GM23338 (cell line): ENCODE measurements around the gene NANS. TPM values are rescaled to one million over a fixed set of nuclear protein-coding genes. Genes with fewer than 3 reads are reported as not detected.

Source experiments
- ATAC-seq: fragments of 200-7000 bp; cut with Tn5 transposase; 3 replicates; pipeline ENCODE4 v1.9.1; 2020
- DNase-seq: peaks from one replicate; pipeline ENCODE4 v3.0.0-alpha.2; 2015; ENCODE audit warnings: low spot score
- H2AFZ ChIP-seq: fragments of 200-600 bp; sonication (generic); 2 replicates; pipeline ENCODE4 v1.8.0; 2016; ENCODE audit warnings: antibody characterized with exemption, mild to moderate bottlenecking, moderate library complexity
- H3F3A ChIP-seq: fragments of 200-600 bp; sonication (generic); replicated peaks from 2 replicates; pipeline ENCODE4 v1.8.0; 2017; ENCODE audit warnings: antibody characterized with exemption, mixed run types, low read depth
- H3K27ac ChIP-seq: fragments of 200-600 bp; sonication (generic); 2 replicates; pipeline ENCODE4 v1.6.1; 2016; ENCODE audit warnings: low read depth
- H3K27me3 ChIP-seq: fragments of 200-600 bp; sonication (generic); 2 replicates; pipeline ENCODE4 v1.8.0; 2016; ENCODE audit warnings: mild to moderate bottlenecking, mixed run types, moderate library complexity; ENCODE audit not compliant: insufficient read depth
- H3K36me3 ChIP-seq: fragments of 200-600 bp; sonication (generic); 2 replicates; pipeline ENCODE4 v1.8.0; 2016; ENCODE audit warnings: mild to moderate bottlenecking; ENCODE audit not compliant: insufficient read depth
- H3K4me1 ChIP-seq: fragments of 200-600 bp; sonication (generic); 2 replicates; pipeline ENCODE4 v1.8.0; 2016; ENCODE audit warnings: mild to moderate bottlenecking, moderate library complexity; ENCODE audit not compliant: insufficient read depth
- H3K4me2 ChIP-seq: fragments of 200-600 bp; sonication (generic); 2 replicates; pipeline ENCODE4 v1.7.1; 2017; ENCODE audit warnings: mixed run types
- H3K4me3 ChIP-seq: fragments of 200-600 bp; sonication (generic); 2 replicates; pipeline ENCODE4 v1.6.1; 2016; ENCODE audit warnings: mixed run types
- H3K79me2 ChIP-seq: fragments of 200-600 bp; sonication (generic); replicated peaks from 2 replicates; pipeline ENCODE4 v1.8.0; 2017; ENCODE audit warnings: mild to moderate bottlenecking; ENCODE audit not compliant: insufficient read depth
- H3K9me2 ChIP-seq: fragments of 200-600 bp; sonication (generic); 2 replicates; pipeline ENCODE4 v1.8.0; 2017; ENCODE audit not compliant: insufficient read depth
- H4K20me1 ChIP-seq: fragments of 200-600 bp; sonication (generic); replicated peaks from 2 replicates; pipeline ENCODE4 v1.8.0; 2017; ENCODE audit warnings: mild to moderate bottlenecking; ENCODE audit not compliant: insufficient read depth
- H3K27ac Mint-ChIP-seq: 2 replicates; pipeline ENCODE4 v1.8.0; 2020; ENCODE audit warnings: inconsistent platforms, mild to moderate bottlenecking, moderate library complexity, mixed read lengths
- H3K27me3 Mint-ChIP-seq: 3 replicates; pipeline ENCODE4 v1.8.0; 2022; ENCODE audit warnings: low read depth, mild to moderate bottlenecking, moderate library complexity, mixed read lengths, inconsistent platforms; ENCODE audit not compliant: insufficient read depth, poor library complexity
- H3K36me3 Mint-ChIP-seq: 3 replicates; pipeline ENCODE4 v1.8.0; 2021; ENCODE audit warnings: low read depth, mild to moderate bottlenecking, inconsistent platforms, moderate library complexity, mixed read lengths
- H3K4me1 Mint-ChIP-seq: 3 replicates; pipeline ENCODE4 v1.8.0; 2020; ENCODE audit warnings: mild to moderate bottlenecking, inconsistent platforms, mixed read lengths
- H3K4me3 Mint-ChIP-seq: 3 replicates; pipeline ENCODE4 v1.8.0; 2021; ENCODE audit warnings: moderate library complexity, mild to moderate bottlenecking, inconsistent platforms, mixed read lengths
- H3K9me3 Mint-ChIP-seq: 3 replicates; pipeline ENCODE4 v1.8.0; 2020; ENCODE audit warnings: moderate library complexity, mild to moderate bottlenecking, inconsistent platforms, mixed read lengths
- EZH2 ChIP-seq: fragments of 200-600 bp; sonication (generic); IDR thresholded peaks from one replicate; pipeline ENCODE4 v1.8.0; 2017; ENCODE audit warnings: antibody characterized with exemption, mild to moderate bottlenecking, low read depth; ENCODE audit not compliant: unreplicated experiment
- JUNB ChIP-seq: IDR thresholded peaks from one replicate; pipeline ENCODE4 v1.6.1; 2016; ENCODE audit warnings: antibody characterized with exemption; ENCODE audit not compliant: unreplicated experiment
- NANOG ChIP-seq: IDR thresholded peaks from 2 replicates; pipeline ENCODE4 v1.6.1; 2016; ENCODE audit warnings: antibody characterized with exemption, borderline replicate concordance
- STAT1 ChIP-seq: IDR thresholded peaks from one replicate; pipeline ENCODE4 v1.6.1; 2016; ENCODE audit warnings: antibody characterized with exemption; ENCODE audit not compliant: unreplicated experiment
- ZNF114 ChIP-seq: fragments of 250-450 bp; sonication (Bioruptor Pico); IDR thresholded peaks from 2 replicates; pipeline ENCODE4 v1.5.0; 2020; ENCODE audit warnings: mild to moderate bottlenecking, moderate library complexity
- polyA plus RNA-seq: library from polyadenylated mRNA; unstranded; fragments of >200 nt; fragmentation: Nextera tagmentation; extraction: Ambion mirVana; gene quantifications from 2 replicates; pipeline ENCODE4 v1.2.1, GENCODE V29; 2016
- total RNA-seq: library from RNA; depleted of rRNA; stranded (reverse); fragments of >200 nt; shearing (Covaris generic); gene quantifications from 2 replicates; pipeline ENCODE4 v1.2.3, GENCODE V29; 2014
- TF ChIP-seq, protein P1 (sequence below): IDR thresholded peaks from one replicate; pipeline ENCODE4 v1.6.1; 2018; ENCODE audit warnings: antibody characterized with exemption; ENCODE audit not compliant: unreplicated experiment
- TF ChIP-seq, protein P2 (sequence below): IDR thresholded peaks from 2 replicates; pipeline ENCODE4 v1.6.1; 2016; ENCODE audit warnings: antibody characterized with exemption
- TF ChIP-seq, protein P3 (sequence below): fragments of 250-450 bp; sonication (Bioruptor Pico); IDR thresholded peaks from 2 replicates; pipeline ENCODE4 v1.5.0; 2020; ENCODE audit warnings: mild to moderate bottlenecking, moderate library complexity

NANS gene
- total and polyA plus RNA-seq, 2 experiments from 2014 or later, result 67.3 to 77.4 TPM

DNA sequence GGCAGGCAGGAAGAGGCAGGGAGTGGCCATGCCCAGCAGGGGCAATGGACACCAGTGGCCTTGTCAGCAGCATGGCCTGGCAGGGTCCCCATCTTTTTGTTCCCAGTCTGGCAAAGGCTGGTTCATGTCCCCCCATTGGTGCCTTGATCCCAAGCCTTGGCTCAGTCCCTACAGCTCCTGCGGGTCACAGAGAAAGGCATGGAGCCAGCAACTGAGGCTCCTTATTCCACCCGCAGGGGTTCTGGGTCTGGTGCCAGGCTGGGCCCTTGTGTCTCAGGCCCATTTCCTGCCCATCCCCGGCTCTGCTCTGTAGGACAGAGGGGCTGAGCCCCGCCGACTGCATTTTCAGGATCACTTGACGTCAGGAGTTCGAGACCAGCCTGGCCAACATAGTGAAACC lies 48.5 kb downstream of the NANS start:
- H3K27ac Mint-ChIP-seq, result no peak overlapping the region
- H3K79me2 ChIP-seq, result peaks cover 5% of the 10 kb centered on the region; the same call in 1 of the 2 replicates
- H4K20me1 ChIP-seq, result no peaks in the 10 kb centered on the region
- H3K4me2 ChIP-seq, result no peak overlapping the region
- TF ChIP-seq ZNF114 (CRISPR knock-in tag) (no peak), STAT1 (no peak)
- TF ChIP-seq, protein P1, sequence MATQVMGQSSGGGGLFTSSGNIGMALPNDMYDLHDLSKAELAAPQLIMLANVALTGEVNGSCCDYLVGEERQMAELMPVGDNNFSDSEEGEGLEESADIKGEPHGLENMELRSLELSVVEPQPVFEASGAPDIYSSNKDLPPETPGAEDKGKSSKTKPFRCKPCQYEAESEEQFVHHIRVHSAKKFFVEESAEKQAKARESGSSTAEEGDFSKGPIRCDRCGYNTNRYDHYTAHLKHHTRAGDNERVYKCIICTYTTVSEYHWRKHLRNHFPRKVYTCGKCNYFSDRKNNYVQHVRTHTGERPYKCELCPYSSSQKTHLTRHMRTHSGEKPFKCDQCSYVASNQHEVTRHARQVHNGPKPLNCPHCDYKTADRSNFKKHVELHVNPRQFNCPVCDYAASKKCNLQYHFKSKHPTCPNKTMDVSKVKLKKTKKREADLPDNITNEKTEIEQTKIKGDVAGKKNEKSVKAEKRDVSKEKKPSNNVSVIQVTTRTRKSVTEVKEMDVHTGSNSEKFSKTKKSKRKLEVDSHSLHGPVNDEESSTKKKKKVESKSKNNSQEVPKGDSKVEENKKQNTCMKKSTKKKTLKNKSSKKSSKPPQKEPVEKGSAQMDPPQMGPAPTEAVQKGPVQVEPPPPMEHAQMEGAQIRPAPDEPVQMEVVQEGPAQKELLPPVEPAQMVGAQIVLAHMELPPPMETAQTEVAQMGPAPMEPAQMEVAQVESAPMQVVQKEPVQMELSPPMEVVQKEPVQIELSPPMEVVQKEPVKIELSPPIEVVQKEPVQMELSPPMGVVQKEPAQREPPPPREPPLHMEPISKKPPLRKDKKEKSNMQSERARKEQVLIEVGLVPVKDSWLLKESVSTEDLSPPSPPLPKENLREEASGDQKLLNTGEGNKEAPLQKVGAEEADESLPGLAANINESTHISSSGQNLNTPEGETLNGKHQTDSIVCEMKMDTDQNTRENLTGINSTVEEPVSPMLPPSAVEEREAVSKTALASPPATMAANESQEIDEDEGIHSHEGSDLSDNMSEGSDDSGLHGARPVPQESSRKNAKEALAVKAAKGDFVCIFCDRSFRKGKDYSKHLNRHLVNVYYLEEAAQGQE, result no peak
- TF ChIP-seq, protein P2, sequence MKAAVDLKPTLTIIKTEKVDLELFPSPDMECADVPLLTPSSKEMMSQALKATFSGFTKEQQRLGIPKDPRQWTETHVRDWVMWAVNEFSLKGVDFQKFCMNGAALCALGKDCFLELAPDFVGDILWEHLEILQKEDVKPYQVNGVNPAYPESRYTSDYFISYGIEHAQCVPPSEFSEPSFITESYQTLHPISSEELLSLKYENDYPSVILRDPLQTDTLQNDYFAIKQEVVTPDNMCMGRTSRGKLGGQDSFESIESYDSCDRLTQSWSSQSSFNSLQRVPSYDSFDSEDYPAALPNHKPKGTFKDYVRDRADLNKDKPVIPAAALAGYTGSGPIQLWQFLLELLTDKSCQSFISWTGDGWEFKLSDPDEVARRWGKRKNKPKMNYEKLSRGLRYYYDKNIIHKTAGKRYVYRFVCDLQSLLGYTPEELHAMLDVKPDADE, result no peak
- no peaks in the 10 kb centered on the region for H3K9me3 Mint-ChIP-seq
- H3K27me3 ChIP-seq, result no peaks in the 10 kb centered on the region
- H3K27me3 Mint-ChIP-seq, result peaks cover 6% of the 10 kb centered on the region
- H3F3A ChIP-seq, result no peaks in the 10 kb centered on the region
- H3K4me3 Mint-ChIP-seq, result no peak overlapping the region
- DNase-seq, result no peak
- no peaks in the 10 kb centered on the region for H3K9me2 ChIP-seq
- peaks cover 8% of the 10 kb centered on the region; the same call in 1 of the 2 replicates for H3K4me1 ChIP-seq
- H3K36me3 ChIP-seq, result peaks cover 5% of the 10 kb centered on the region; the same call in 1 of the 2 replicates
- ATAC-seq, result no peak
- peaks cover 20% of the 10 kb centered on the region for H3K4me1 Mint-ChIP-seq
- H3K27ac ChIP-seq, result no peak overlapping the region
- no peak overlapping the region for H3K4me3 ChIP-seq
- H3K36me3 Mint-ChIP-seq, result peaks cover 6% of the 10 kb centered on the region; the same call in 1 of the 3 replicates
- H2AFZ ChIP-seq, result no peak overlapping the region

DNA sequence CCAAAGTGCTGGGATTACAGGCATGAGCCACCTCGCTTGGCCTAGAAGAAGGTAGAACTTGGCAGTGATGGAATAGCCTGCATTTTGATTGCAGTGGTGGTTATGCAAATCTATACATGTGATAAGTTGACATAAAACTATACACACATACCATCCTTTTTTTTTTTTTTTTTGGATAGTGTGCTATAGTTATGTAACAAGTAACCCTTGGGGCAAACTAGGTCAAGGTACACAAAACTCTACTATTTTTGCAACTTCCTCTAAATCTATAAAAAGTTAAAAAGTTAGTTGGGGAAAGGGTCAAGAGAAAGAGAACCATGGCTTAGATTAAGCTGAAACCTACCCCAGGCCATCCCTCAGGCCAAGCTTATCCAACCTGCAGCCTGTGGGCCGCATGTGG lies 51.4 kb downstream of the NANS start:
- Histone ChIP-seq H3F3A (no peaks in the 10 kb centered on the region), H3K27ac (no peak overlapping the region), H3K4me3 (no peak overlapping the region), H2AFZ (no peak overlapping the region), H3K4me2 (no peak overlapping the region), H3K4me1 (peaks cover 8% of the 10 kb centered on the region; the same call in 1 of the 2 replicates), H3K27me3 (no peaks in the 10 kb centered on the region), H3K36me3 (peaks cover 3% of the 10 kb centered on the region; the same call in 1 of the 2 replicates), H3K9me2 (no peaks in the 10 kb centered on the region), H4K20me1 (no peaks in the 10 kb centered on the region), H3K79me2 (peaks cover 5% of the 10 kb centered on the region; the same call in 1 of the 2 replicates)
- Mint-ChIP-seq H3K4me3 (no peak overlapping the region), H3K4me1 (peaks cover 11% of the 10 kb centered on the region), H3K27me3 (peaks cover 8% of the 10 kb centered on the region), H3K36me3 (peaks cover 6% of the 10 kb centered on the region; the same call in 2 of the 3 replicates), H3K27ac (no peak overlapping the region), H3K9me3 (no peaks in the 10 kb centered on the region; the same call in 2 of the 3 replicates)
- DNase-seq (no peak), ATAC-seq (no peak)
- TF ChIP-seq JUNB (no peak), NANOG (no peak), EZH2 (no peak)
- TF ChIP-seq, protein P3, sequence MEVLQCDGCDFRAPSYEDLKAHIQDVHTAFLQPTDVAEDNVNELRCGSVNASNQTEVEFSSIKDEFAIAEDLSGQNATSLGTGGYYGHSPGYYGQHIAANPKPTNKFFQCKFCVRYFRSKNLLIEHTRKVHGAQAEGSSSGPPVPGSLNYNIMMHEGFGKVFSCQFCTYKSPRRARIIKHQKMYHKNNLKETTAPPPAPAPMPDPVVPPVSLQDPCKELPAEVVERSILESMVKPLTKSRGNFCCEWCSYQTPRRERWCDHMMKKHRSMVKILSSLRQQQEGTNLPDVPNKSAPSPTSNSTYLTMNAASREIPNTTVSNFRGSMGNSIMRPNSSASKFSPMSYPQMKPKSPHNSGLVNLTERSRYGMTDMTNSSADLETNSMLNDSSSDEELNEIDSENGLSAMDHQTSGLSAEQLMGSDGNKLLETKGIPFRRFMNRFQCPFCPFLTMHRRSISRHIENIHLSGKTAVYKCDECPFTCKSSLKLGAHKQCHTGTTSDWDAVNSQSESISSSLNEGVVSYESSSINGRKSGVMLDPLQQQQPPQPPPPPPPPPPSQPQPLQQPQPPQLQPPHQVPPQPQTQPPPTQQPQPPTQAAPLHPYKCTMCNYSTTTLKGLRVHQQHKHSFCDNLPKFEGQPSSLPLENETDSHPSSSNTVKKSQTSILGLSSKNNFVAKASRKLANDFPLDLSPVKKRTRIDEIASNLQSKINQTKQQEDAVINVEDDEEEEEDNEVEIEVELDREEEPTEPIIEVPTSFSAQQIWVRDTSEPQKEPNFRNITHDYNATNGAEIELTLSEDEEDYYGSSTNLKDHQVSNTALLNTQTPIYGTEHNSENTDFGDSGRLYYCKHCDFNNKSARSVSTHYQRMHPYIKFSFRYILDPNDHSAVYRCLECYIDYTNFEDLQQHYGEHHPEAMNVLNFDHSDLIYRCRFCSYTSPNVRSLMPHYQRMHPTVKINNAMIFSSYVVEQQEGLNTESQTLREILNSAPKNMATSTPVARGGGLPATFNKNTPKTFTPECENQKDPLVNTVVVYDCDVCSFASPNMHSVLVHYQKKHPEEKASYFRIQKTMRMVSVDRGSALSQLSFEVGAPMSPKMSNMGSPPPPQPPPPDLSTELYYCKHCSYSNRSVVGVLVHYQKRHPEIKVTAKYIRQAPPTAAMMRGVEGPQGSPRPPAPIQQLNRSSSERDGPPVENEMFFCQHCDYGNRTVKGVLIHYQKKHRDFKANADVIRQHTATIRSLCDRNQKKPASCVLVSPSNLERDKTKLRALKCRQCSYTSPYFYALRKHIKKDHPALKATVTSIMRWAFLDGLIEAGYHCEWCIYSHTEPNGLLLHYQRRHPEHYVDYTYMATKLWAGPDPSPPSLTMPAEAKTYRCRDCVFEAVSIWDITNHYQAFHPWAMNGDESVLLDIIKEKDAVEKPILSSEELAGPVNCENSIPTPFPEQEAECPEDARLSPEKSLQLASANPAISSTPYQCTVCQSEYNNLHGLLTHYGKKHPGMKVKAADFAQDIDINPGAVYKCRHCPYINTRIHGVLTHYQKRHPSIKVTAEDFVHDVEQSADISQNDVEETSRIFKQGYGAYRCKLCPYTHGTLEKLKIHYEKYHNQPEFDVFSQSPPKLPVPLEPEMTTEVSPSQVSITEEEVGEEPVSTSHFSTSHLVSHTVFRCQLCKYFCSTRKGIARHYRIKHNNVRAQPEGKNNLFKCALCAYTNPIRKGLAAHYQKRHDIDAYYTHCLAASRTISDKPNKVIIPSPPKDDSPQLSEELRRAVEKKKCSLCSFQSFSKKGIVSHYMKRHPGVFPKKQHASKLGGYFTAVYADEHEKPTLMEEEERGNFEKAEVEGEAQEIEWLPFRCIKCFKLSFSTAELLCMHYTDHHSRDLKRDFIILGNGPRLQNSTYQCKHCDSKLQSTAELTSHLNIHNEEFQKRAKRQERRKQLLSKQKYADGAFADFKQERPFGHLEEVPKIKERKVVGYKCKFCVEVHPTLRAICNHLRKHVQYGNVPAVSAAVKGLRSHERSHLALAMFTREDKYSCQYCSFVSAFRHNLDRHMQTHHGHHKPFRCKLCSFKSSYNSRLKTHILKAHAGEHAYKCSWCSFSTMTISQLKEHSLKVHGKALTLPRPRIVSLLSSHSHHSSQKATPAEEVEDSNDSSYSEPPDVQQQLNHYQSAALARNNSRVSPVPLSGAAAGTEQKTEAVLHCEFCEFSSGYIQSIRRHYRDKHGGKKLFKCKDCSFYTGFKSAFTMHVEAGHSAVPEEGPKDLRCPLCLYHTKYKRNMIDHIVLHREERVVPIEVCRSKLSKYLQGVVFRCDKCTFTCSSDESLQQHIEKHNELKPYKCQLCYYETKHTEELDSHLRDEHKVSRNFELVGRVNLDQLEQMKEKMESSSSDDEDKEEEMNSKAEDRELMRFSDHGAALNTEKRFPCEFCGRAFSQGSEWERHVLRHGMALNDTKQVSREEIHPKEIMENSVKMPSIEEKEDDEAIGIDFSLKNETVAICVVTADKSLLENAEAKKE (CRISPR knock-in tag), result no peak
